Activated B cell treated with CpG ODN at 0.5 μM for 24 hours (primary cell): ENCODE measurements around the gene STXBP1. TPM values are rescaled to one million over a fixed set of nuclear protein-coding genes. Genes with fewer than 3 reads are reported as not detected.
"Not testable (repeated sequence)": the region's sequence is repeated elsewhere in the genome, so short reads cannot be mapped to it uniquely, and the experiment has no call there.

ENCODE experiments used
- ATAC-seq: fragments of 200-7000 bp; cut with Tn5 transposase; one replicate; pipeline ENCODE4 v1.10.0; 2021; ENCODE audit warnings: low read depth, mild to moderate bottlenecking, moderate library complexity
- CTCF ChIA-PET: fragments of 350-600 bp; sonication (Branson Sonifier 250); formaldehyde crosslinking; loops from one replicate; lab custom pipeline; 2021; ENCODE audit warnings: antibody characterized with exemption; lab: Charles Lee
- POLR2A ChIA-PET: fragments of 350-600 bp; sonication (Branson Sonifier 250); formaldehyde crosslinking; loops from one replicate; lab custom pipeline; 2021; ENCODE audit warnings: antibody characterized with exemption; lab: Charles Lee
- DNase-seq: peaks from one replicate; pipeline ENCODE4 v3.0.0; 2022
- H3K27ac Mint-ChIP-seq: one replicate; pipeline ENCODE4 v1.8.0; 2020; ENCODE audit warnings: mixed read lengths
- H3K27me3 Mint-ChIP-seq: one replicate; pipeline ENCODE4 v1.8.0; 2021; ENCODE audit warnings: mixed read lengths
- H3K36me3 Mint-ChIP-seq: one replicate; pipeline ENCODE4 v1.8.0; 2021; ENCODE audit warnings: low read depth, mixed read lengths
- H3K4me1 Mint-ChIP-seq: one replicate; pipeline ENCODE4 v1.8.0; 2021; ENCODE audit warnings: mixed read lengths
- H3K4me3 Mint-ChIP-seq: one replicate; pipeline ENCODE4 v1.8.0; 2020; ENCODE audit warnings: mild to moderate bottlenecking, mixed read lengths
- H3K9me3 Mint-ChIP-seq: one replicate; pipeline ENCODE4 v1.8.0; 2020; ENCODE audit warnings: mixed read lengths
- CTCF ChIP-seq: fragments of 200-600 bp; IDR thresholded peaks from one replicate; pipeline ENCODE4 v1.8.0; 2022; ENCODE audit warnings: antibody characterized with exemption, mild to moderate bottlenecking
- intact Hi-C: fragments of 100-400 bp; cut with micrococcal nuclease; formaldehyde crosslinking; loops from one replicate; pipeline ENCODE4 v1.15.1; 2024
- total RNA-seq: library from RNA; stranded (reverse); gene quantifications from 2 replicates; pipeline ENCODE4 v1.2.3, GENCODE V29; 2022

STXBP1 gene
- total RNA-seq, 1 donor from 2014 or later: 0.73 TPM

GRCh38 chr9:127572961-127573721 lies 38.9 kb upstream of the STXBP1 start:
- no peak for DNase-seq
- Mint-ChIP-seq H3K4me1 (peaks cover 15% of the 10 kb centered on the region), H3K9me3 (no peaks in the 10 kb centered on the region), H3K4me3 (no peak overlapping the region), H3K27me3 (peaks cover 3% of the 10 kb centered on the region), H3K36me3 (no peaks in the 10 kb centered on the region), H3K27ac (no peak overlapping the region)
- TF ChIP-seq CTCF: no peak
- POLR2A ChIA-PET: interaction anchor here (1.4 kb wide), 1 partner anchor 11 kb away, joined by 3 read pairs; no protein-coding TSS in a partner anchor
- CTCF ChIA-PET: no interaction called here
- intact Hi-C loops: no loop called here
- no peak for ATAC-seq

- Mint-ChIP-seq H3K9me3 (no peaks in the 10 kb centered on the region), H3K4me1 (peaks cover 15% of the 10 kb centered on the region), H3K27me3 (peaks cover 7% of the 10 kb centered on the region), H3K27ac (no peak overlapping the region), H3K36me3 (no peaks in the 10 kb centered on the region), H3K4me3 (no peak overlapping the region)
- ChIA-PET CTCF (no interaction called here), POLR2A (interaction anchor here (0.6 kb wide), 1 partner anchor 11 kb away, joined by 6 read pairs; no protein-coding TSS in a partner anchor)
- ATAC-seq (no peak), DNase-seq (no peak)
- intact Hi-C loops: no loop called here
- no peak for TF ChIP-seq CTCF
These were observed 37.7 kb upstream of the STXBP1 start for GRCh38 chr9:127574072-127574993.

GRCh38 chr9:127575875-127576778 lies 36.0 kb upstream of the STXBP1 start:
- POLR2A ChIA-PET: no interaction called here
- Mint-ChIP-seq H3K36me3 (no peaks in the 10 kb centered on the region), H3K9me3 (no peaks in the 10 kb centered on the region), H3K4me1 (peaks cover 4% of the 10 kb centered on the region), H3K4me3 (no peak overlapping the region), H3K27me3 (peaks cover 21% of the 10 kb centered on the region), H3K27ac (no peak overlapping the region)
- no peak for TF ChIP-seq CTCF
- CTCF ChIA-PET: no interaction called here
- intact Hi-C loops: no loop called here
- ATAC-seq (no peak), DNase-seq (no peak)

- intact Hi-C loops, H3K4me3 Mint-ChIP-seq, H3K27ac Mint-ChIP-seq, DNase-seq, ATAC-seq, H3K36me3 Mint-ChIP-seq, H3K4me1 Mint-ChIP-seq, H3K9me3 Mint-ChIP-seq, CTCF ChIA-PET, POLR2A ChIA-PET: not testable (repeated sequence)
- peaks cover 21% of the 10 kb centered on the region for H3K27me3 Mint-ChIP-seq
These were observed 34.9 kb upstream of the STXBP1 start for GRCh38 chr9:127577194-127577593.

GRCh38 chr9:127578627-127578951 lies 33.5 kb upstream of the STXBP1 start:
- H3K9me3 Mint-ChIP-seq: no peaks in the 10 kb centered on the region
- H3K27ac Mint-ChIP-seq: no peak overlapping the region
- no peak overlapping the region for H3K4me3 Mint-ChIP-seq
- H3K4me1 Mint-ChIP-seq: peaks cover 4% of the 10 kb centered on the region
- intact Hi-C loops: no loop called here
- no peak for DNase-seq
- TF ChIP-seq CTCF: no peak
- POLR2A ChIA-PET: no interaction called here
- CTCF ChIA-PET: no interaction called here
- no peak for ATAC-seq
- peaks cover 24% of the 10 kb centered on the region for H3K27me3 Mint-ChIP-seq
- no peaks in the 10 kb centered on the region for H3K36me3 Mint-ChIP-seq
